GM23248 (cell line): ENCODE data around the gene TTC3. TPM values are rescaled to one million over a fixed set of nuclear protein-coding genes. Genes with fewer than 3 reads are reported as not detected.

Experiments
- DNase-seq: peaks from one replicate; pipeline ENCODE4 v3.0.0-alpha.2; 2015
- H2AFZ ChIP-seq: fragments of 200-600 bp; sonication (generic); 2 replicates; pipeline ENCODE4 v1.6.1; 2016; ENCODE audit warnings: antibody characterized with exemption
- H3F3A ChIP-seq: fragments of 200-600 bp; sonication (generic); 2 replicates; pipeline ENCODE4 v1.6.1; 2016; ENCODE audit warnings: mild to moderate bottlenecking, antibody characterized with exemption, mixed run types; ENCODE audit not compliant: insufficient read depth
- H3K27ac ChIP-seq: fragments of 200-600 bp; sonication (generic); 2 replicates; pipeline ENCODE4 v1.5.1; 2016; ENCODE audit warnings: mild to moderate bottlenecking
- H3K27me3 ChIP-seq: fragments of 200-600 bp; sonication (generic); replicated peaks from 2 replicates; pipeline ENCODE4 v1.6.1; 2016; ENCODE audit warnings: mild to moderate bottlenecking; ENCODE audit not compliant: insufficient read depth
- H3K36me3 ChIP-seq: fragments of 200-600 bp; sonication (generic); 2 replicates; pipeline ENCODE4 v1.6.1; 2016; ENCODE audit warnings: low read depth, mild to moderate bottlenecking
- H3K4me1 ChIP-seq: fragments of 200-600 bp; sonication (generic); 2 replicates; pipeline ENCODE4 v1.6.1; 2016; ENCODE audit warnings: mild to moderate bottlenecking; ENCODE audit not compliant: insufficient read depth
- H3K4me2 ChIP-seq: fragments of 200-600 bp; sonication (generic); one replicate; pipeline ENCODE4 v1.6.1; 2016; ENCODE audit warnings: mild to moderate bottlenecking; ENCODE audit not compliant: unreplicated experiment
- H3K4me3 ChIP-seq: fragments of 200-600 bp; sonication (generic); 2 replicates; pipeline ENCODE4 v1.5.1; 2016; ENCODE audit warnings: mild to moderate bottlenecking
- H3K79me2 ChIP-seq: fragments of 200-600 bp; sonication (generic); 2 replicates; pipeline ENCODE4 v1.6.1; 2016; ENCODE audit warnings: mild to moderate bottlenecking; ENCODE audit not compliant: insufficient read depth
- H3K9ac ChIP-seq: fragments of 200-600 bp; sonication (generic); 2 replicates; pipeline ENCODE4 v1.6.1; 2016; ENCODE audit warnings: mild to moderate bottlenecking
- H3K9me2 ChIP-seq: fragments of 200-600 bp; sonication (generic); 2 replicates; pipeline ENCODE4 v1.6.1; 2016; ENCODE audit warnings: mixed run types, mild to moderate bottlenecking, moderate library complexity; ENCODE audit not compliant: insufficient read depth
- H3K9me3 ChIP-seq: fragments of 200-600 bp; sonication (generic); one replicate; pipeline ENCODE4 v1.6.1; 2017; ENCODE audit warnings: low read depth
- H4K20me1 ChIP-seq: fragments of 200-600 bp; sonication (generic); 2 replicates; pipeline ENCODE4 v1.6.0; 2016; ENCODE audit not compliant: insufficient read depth
- EZH2 ChIP-seq: fragments of 200-600 bp; sonication (generic); IDR thresholded peaks from 2 replicates; pipeline ENCODE4 v1.6.1; 2018; ENCODE audit warnings: antibody characterized with exemption, mild to moderate bottlenecking; ENCODE audit not compliant: insufficient read depth, poor library complexity, severe bottlenecking
- EZH2phosphoT487 ChIP-seq: fragments of 200-600 bp; sonication (generic); IDR thresholded peaks from 2 replicates; pipeline ENCODE4 v1.6.1; 2018; ENCODE audit warnings: antibody characterized with exemption, moderate library complexity, mild to moderate bottlenecking, low read depth; ENCODE audit not compliant: insufficient read depth
- WGBS, 2 experiments: methylation state at CpG; one replicate each; pipeline ENCODE4 v1.1.6; 2015 to 2017; ENCODE audit warnings: low lambda C conversion rate in 2 of 2, low coverage in 1 of 2; ENCODE audit errors: missing lambda C conversion rate in 2 of 2; 5-methylcytosine and 5-hydroxymethylcytosine counted together
- in situ Hi-C: fragments of 300-500 bp; cut with MboI; formaldehyde crosslinking; loops from 2 replicates; pipeline ENCODE4 v1.15.0; 2020
- polyA plus RNA-seq: library from polyadenylated mRNA; unstranded; fragments of >200 nt; fragmentation: Nextera tagmentation; extraction: Ambion mirVana; gene quantifications from 2 replicates; pipeline ENCODE4 v1.2.1, GENCODE V29; 2016
- total RNA-seq: library from RNA; depleted of rRNA; stranded (reverse); fragments of >200 nt; shearing (Covaris generic); gene quantifications from 2 replicates; pipeline ENCODE4 v1.2.3, GENCODE V29; 2014

The TTC3 gene
- total and polyA plus RNA-seq, 2 experiments from 2014 or later = 204 to 216 TPM

DNA sequence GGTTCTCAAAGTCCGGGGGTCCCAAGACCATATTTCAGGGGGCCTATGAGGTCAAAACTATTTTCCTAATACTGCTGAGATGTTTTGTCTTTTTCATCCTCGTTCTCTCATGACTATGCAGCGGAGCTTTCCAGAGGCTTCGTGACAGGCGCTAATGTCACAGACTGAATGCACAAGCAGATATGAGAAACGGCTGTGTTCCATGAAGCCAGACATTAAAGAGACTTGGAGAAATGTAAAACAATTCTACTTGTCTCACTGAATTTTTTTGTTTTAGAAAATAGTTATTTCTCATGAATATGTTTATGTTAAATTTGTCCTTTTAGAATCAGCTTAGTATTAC, 10.5 kb upstream of the TTC3 start:
- Histone ChIP-seq H3K27me3 (no peaks in the 10 kb centered on the region), H3K9me2 (no peaks in the 10 kb centered on the region), H3K9ac (no peak overlapping the region), H3K9me3 (no peaks in the 10 kb centered on the region), H3K27ac (no peak overlapping the region), H3K4me1 (peaks cover 18% of the 10 kb centered on the region), H4K20me1 (no peaks in the 10 kb centered on the region), H3K79me2 (no peaks in the 10 kb centered on the region), H3K4me3 (no peak overlapping the region), H3K36me3 (peaks cover 4% of the 10 kb centered on the region; the same call in 1 of the 2 replicates), H3F3A (peaks cover 23% of the 10 kb centered on the region), H2AFZ (no peak overlapping the region), H3K4me2 (no peak overlapping the region)
- WGBS, 2 experiments = 74 to 75% methylated on average over 6 of the region's 6 CpGs
- TF ChIP-seq EZH2phosphoT487 (no peak), EZH2 (no peak)
- DNase-seq = no peak
- in situ Hi-C loops = no loop called here

DNA sequence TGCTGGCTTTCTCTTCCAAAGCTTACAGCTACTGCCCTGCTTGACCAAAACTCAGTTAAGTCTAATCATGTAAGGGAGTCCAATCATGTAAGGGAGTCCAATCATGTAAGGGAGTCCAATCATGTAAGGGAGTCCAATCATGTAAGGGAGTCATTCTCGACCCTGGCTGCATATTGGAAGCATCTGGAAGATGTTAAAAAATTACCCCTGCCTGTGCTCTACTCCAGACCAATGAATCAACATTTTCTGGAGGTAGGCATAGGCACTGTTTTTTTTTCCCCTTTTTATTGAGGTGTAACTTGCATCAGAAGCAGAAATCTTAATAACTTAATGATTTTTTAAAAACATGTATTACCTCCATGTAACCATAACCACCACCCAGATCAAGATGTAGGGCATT, 9.6 kb upstream of the TTC3 start:
- Histone ChIP-seq H3K9ac (no peak overlapping the region), H4K20me1 (no peaks in the 10 kb centered on the region), H3K9me2 (no peaks in the 10 kb centered on the region), H3K4me2 (no peak overlapping the region), H3F3A (peaks cover 23% of the 10 kb centered on the region), H3K27me3 (no peaks in the 10 kb centered on the region), H3K27ac (no peak overlapping the region), H2AFZ (no peak overlapping the region), H3K9me3 (no peaks in the 10 kb centered on the region), H3K4me3 (no peak overlapping the region), H3K36me3 (peaks cover 7% of the 10 kb centered on the region), H3K79me2 (no peaks in the 10 kb centered on the region), H3K4me1 (peaks cover 18% of the 10 kb centered on the region)
- in situ Hi-C loops = no loop called here
- WGBS, 2 experiments = 0 to 12% methylated on average over 1 of the region's 1 CpG
- TF ChIP-seq EZH2 (no peak), EZH2phosphoT487 (no peak)
- no peak for DNase-seq

DNA sequence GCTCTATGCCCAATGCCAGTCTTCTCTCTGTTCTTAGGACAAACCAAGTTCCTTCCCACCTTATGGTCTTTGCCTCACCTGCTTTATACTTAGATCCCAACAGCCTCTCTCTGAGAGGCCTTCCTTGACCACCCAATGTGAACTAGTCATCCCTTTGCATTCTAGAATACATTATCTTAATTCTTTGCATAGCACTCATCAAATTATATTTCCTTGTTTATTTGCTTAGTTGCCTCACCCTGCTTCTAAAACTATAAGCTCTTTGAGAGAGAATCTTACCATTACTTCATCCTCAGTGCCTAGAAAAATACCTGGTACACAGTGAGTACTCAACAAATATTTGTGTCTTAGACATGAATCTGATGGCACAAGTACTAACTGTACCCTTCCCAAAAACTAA, 8.2 kb upstream of the TTC3 start:
- in situ Hi-C loops = no loop called here
- no peak overlapping the region for H3K4me2 ChIP-seq
- H3K36me3 ChIP-seq = peaks cover 18% of the 10 kb centered on the region
- H3K9ac ChIP-seq = no peak overlapping the region
- DNase-seq = no peak
- no peaks in the 10 kb centered on the region for H4K20me1 ChIP-seq
- H3K27me3 ChIP-seq = no peaks in the 10 kb centered on the region
- peaks cover 17% of the 10 kb centered on the region for H3K4me1 ChIP-seq
- H2AFZ ChIP-seq = no peak overlapping the region
- no peak overlapping the region for H3K27ac ChIP-seq
- H3K9me2 ChIP-seq = no peaks in the 10 kb centered on the region
- no peaks in the 10 kb centered on the region for H3K79me2 ChIP-seq
- peaks cover 20% of the 10 kb centered on the region for H3F3A ChIP-seq
- H3K4me3 ChIP-seq = no peak overlapping the region
- TF ChIP-seq EZH2phosphoT487 (no peak), EZH2 (no peak)
- H3K9me3 ChIP-seq = no peaks in the 10 kb centered on the region

DNA sequence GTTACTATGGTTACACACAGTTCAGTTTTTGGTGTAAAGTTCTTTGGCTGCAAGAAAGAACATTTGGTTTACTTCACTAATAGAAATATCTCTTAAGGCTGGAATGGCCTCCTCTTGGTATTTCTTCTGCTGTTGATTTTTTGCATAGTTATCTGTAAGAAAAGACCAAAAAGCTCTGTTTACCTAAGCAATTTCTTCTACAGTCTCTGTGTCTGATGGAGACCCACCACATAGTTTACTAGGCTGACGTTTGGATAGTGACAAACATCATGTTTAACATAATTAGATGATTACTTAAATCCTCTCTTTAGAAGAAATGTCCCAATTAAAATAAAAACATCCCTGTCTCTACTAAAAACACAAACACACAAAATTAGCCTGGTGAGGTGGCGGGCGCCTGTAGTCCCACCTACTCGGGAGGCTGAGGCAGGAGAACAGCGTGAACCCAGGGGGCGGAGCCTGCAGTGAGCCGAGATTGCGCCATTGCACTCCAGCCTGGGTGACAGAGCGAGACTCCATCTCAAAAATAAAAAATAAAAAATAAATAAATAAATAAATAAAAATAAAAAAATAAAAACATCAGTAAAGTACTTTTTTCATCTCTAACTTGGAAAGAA, 7.4 kb upstream of the TTC3 start:
- Histone ChIP-seq H3K4me1 (peaks cover 11% of the 10 kb centered on the region), H3K27me3 (no peaks in the 10 kb centered on the region), H3K4me2 (no peak overlapping the region), H3K9me3 (no peaks in the 10 kb centered on the region), H3K27ac (no peak overlapping the region), H3K36me3 (peaks cover 20% of the 10 kb centered on the region), H2AFZ (no peak overlapping the region), H3K9me2 (no peaks in the 10 kb centered on the region), H3K9ac (no peak overlapping the region), H3K79me2 (peaks cover 8% of the 10 kb centered on the region), H3F3A (peaks cover 14% of the 10 kb centered on the region), H4K20me1 (no peaks in the 10 kb centered on the region), H3K4me3 (no peak overlapping the region)
- no peak for TF ChIP-seq EZH2phosphoT487
- TF ChIP-seq EZH2 = no peak
- in situ Hi-C loops = no loop called here
- no peak for DNase-seq
- WGBS, 2 experiments = 87 to 93% methylated on average over 9 of the region's 9 CpGs
